Ovary (tissue), 10 donors: ENCODE measurements around the gene TOB1. TPM values are rescaled to one million over a fixed set of nuclear protein-coding genes. Genes with fewer than 3 reads are reported as not detected.

Experiments used
- DNase-seq, 5 donors: peaks; one replicate each; pipeline ENCODE4 v3.0.0-alpha.2; 2019 to 2020
- H3K27ac ChIP-seq, 2 donors: fragments of 200-600 bp; one replicate each; pipeline versions ENCODE4 v1.5.1 to v1.8.0; 2019 to 2022
- H3K27me3 ChIP-seq: fragments of 200-600 bp; one replicate; pipeline ENCODE4 v1.8.0; 2022
- H3K36me3 ChIP-seq: fragments of 200-600 bp; sonication (generic); one replicate; pipeline ENCODE4 v1.5.1; 2019
- H3K4me1 ChIP-seq: one replicate; pipeline ENCODE4 v1.8.1; 2013; ENCODE audit warnings: mild to moderate bottlenecking, moderate library complexity; ENCODE audit not compliant: insufficient read depth
- H3K4me3 ChIP-seq: fragments of 200-600 bp; sonication (generic); one replicate; pipeline ENCODE4 v1.5.1; 2017
- H3K9me3 ChIP-seq, 2 donors: fragments of 200-600 bp in 1 of 2; sonication (generic) in 1 of 2; one replicate each; pipeline versions ENCODE4 v1.5.1 to v1.8.1; 2013 to 2019; ENCODE audit warnings: mild to moderate bottlenecking in 1 of 2, moderate library complexity in 1 of 2
- EP300 ChIP-seq: sonication (generic); formaldehyde crosslinking; IDR thresholded peaks from one replicate; pipeline ENCODE4 v1.6.1; 2017; ENCODE audit warnings: antibody characterized with exemption
- POLR2A ChIP-seq: fragments of 450-650 bp; IDR thresholded peaks from one replicate; pipeline ENCODE4 v1.6.1; 2017; ENCODE audit warnings: antibody characterized with exemption, mild to moderate bottlenecking, moderate library complexity
- WGBS, 3 donors: extraction: QIAGEN DNeasy Blood & Tissue Kit in 1 of 3; methylation state at CpG; one replicate each; pipeline versions ENCODE4 v1.1.5 to v1.1.7; 2013 to 2017; 5-methylcytosine and 5-hydroxymethylcytosine counted together
- intact Hi-C, 4 donors: fragments of 100-400 bp; cut with DNase I; formaldehyde crosslinking; loops; one replicate each; pipeline versions ENCODE4 v1.11.0 to v1.15.1; 2022 to 2023
- long read RNA-seq, 3 donors: library from polyadenylated mRNA in 2 of 3; unstranded in 2 of 3; transcript quantifications; one replicate each; pipeline ENCODE4 v2.0.0 and lab custom pipeline, GENCODE V29; 2021 to 2026
- polyA plus RNA-seq, 2 donors: library from polyadenylated mRNA; stranded (reverse); fragments of 200-250 nt in 1 of 2; fragments of 350-450 nt in 1 of 2; fragmentation: Illumina TruSeq in 1 of 2; extraction: RNeasy Lipid Tissue Mini Kit (QIAGEN cat#74804) in 1 of 2; gene quantifications; one replicate each; pipeline ENCODE4 v1.2.3, GENCODE V29; 2013 to 2014
- total RNA-seq, 7 donors: library from RNA; depleted of rRNA in 2 of 7; stranded (reverse); fragments of >200 nt in 2 of 7; fragmentation: NEBNext Ultra II Directional in 3 of 7; extraction: Animal tissue kit (Norgen Biotek cat#: 25700) in 3 of 7; gene quantifications; one replicate each; pipeline versions ENCODE4 v1.1.0 to v1.2.4, GENCODE V29; 2016 to 2023
- TF ChIP-seq, protein P1 (sequence below), 3 donors: fragments of 450-650 bp in 2 of 3; fragments of 200-600 bp in 1 of 3; IDR thresholded peaks; one replicate each; pipeline versions ENCODE4 v1.5.1 to v1.8.0; 2016 to 2022; ENCODE audit warnings: antibody characterized with exemption in 3 of 3, mild to moderate bottlenecking in 1 of 3
- donor health status: DM: no; HTN: no; CAD: no; lungs with moderate emphysema.
- donor health status: DM: no; HTN: no; CAD: no.
- donor health status: Bipolar disorder and iron deficiency.
- donor health status: DM: yes; HTN: yes; CAD: no.
- donor health status: DM: no; HTN: no; CAD: no.
- donor health status: DM: yes; HTN: yes; CAD: no.

TOB1 gene, protein sequence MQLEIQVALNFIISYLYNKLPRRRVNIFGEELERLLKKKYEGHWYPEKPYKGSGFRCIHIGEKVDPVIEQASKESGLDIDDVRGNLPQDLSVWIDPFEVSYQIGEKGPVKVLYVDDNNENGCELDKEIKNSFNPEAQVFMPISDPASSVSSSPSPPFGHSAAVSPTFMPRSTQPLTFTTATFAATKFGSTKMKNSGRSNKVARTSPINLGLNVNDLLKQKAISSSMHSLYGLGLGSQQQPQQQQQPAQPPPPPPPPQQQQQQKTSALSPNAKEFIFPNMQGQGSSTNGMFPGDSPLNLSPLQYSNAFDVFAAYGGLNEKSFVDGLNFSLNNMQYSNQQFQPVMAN
- total RNA-seq: 100 to 1,000 TPM in 1 of 7 donors, 10 to 100 TPM in 6; 28.6 to 150 (median 79.2) TPM
- polyA plus RNA-seq: 10 to 100 TPM; 19.6 to 49.3 TPM
- long read RNA-seq, donor 1, transcript TOB1-202 (2 exons, 2,229 nt): major isoform, 41 of 115 reads
- long read RNA-seq, donor 1, partial matches to known transcripts: 74 of 115 reads
- long read RNA-seq, donor 1, other reads (novel, unspliced or antisense): 0 of 115 reads
- long read RNA-seq, donor 2, transcript TOB1-202 (2 exons, 2,229 nt): major isoform, 21 of 160 reads
- long read RNA-seq, donor 2, partial matches to known transcripts: 139 of 160 reads
- long read RNA-seq, donor 2, other reads (novel, unspliced or antisense): 0 of 160 reads
- long read RNA-seq, donor 3, transcript TOB1-202 (2 exons, 2,229 nt): major isoform, 56 of 62 reads
- long read RNA-seq, donor 3, partial matches to known transcripts: 0 of 62 reads
- long read RNA-seq, donor 3, other reads (novel, unspliced or antisense): 6 of 62 reads

GRCh38 chr17:50866261-50866949 lies at the start of gene TOB1:
TSS of gene TOB1 (minus strand) at chr17:50866354. CDS start at chr17:50864017, 2,337 bp downstream.
- peak within 1 kb of the TSS; percentile 98 for H3K27ac ChIP-seq
- peaks cover 2% of the 10 kb centered on the region for H3K4me1 ChIP-seq
- H3K4me3 ChIP-seq: peak within 1 kb of the TSS; percentile 99
- H3K27me3 ChIP-seq: no peaks in the 10 kb centered on the region
- TF ChIP-seq, protein P1, sequence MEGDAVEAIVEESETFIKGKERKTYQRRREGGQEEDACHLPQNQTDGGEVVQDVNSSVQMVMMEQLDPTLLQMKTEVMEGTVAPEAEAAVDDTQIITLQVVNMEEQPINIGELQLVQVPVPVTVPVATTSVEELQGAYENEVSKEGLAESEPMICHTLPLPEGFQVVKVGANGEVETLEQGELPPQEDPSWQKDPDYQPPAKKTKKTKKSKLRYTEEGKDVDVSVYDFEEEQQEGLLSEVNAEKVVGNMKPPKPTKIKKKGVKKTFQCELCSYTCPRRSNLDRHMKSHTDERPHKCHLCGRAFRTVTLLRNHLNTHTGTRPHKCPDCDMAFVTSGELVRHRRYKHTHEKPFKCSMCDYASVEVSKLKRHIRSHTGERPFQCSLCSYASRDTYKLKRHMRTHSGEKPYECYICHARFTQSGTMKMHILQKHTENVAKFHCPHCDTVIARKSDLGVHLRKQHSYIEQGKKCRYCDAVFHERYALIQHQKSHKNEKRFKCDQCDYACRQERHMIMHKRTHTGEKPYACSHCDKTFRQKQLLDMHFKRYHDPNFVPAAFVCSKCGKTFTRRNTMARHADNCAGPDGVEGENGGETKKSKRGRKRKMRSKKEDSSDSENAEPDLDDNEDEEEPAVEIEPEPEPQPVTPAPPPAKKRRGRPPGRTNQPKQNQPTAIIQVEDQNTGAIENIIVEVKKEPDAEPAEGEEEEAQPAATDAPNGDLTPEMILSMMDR (IDR thresholded peaks at IDR 0.05): no peak
- TF ChIP-seq EP300 (peak; percentile 35), POLR2A (peak; percentile 99)
- peak; percentile 98 to 99 (median 98) for DNase-seq
- WGBS, 3 donors: 1% methylated on average over 39 to 75 of the region's 75 CpGs
- H3K9me3 ChIP-seq: no peaks in the 10 kb centered on the region
- H3K36me3 ChIP-seq: no peaks in the 10 kb centered on the region
- intact Hi-C loops: loop anchor here in 2 of 4 donors (5.0 kb wide), 4 partner anchors 36 to 86 kb away; no protein-coding TSS in a partner anchor

DNA sequence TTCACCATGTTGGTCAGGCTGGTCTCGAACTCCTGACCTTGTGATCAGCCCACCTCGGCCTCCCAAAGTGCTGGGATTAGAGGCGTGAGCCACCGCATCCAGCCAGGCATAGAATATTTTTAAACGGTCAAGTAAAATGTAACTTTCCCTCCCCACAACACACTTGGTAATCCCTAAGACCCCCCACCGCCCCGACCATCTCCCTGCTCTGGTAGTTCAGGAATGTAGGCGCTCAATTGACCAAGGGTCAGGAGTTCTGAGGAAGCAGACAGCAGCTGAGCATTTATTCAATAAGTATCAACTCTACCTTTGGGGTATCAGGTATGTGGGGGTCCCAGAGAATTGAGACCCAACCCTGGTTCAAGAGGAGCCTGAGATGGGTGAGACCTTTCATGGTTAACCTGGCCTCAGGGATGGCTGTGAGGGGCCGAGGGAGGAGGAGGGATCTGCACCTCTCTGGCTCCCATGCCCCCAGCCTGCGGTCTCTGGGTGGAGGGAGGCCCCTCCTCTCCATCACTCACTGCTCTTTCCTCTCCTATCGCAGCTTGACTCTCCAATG lies 48.4 kb upstream of the TOB1 start:
- peaks cover 7% of the 10 kb centered on the region for H3K4me1 ChIP-seq
- TF ChIP-seq, protein P1 (IDR thresholded peaks at IDR 0.05): no peak
- no peak for TF ChIP-seq EP300
- no peak for TF ChIP-seq POLR2A
- H3K4me3 ChIP-seq: no peak overlapping the region
- H3K27ac ChIP-seq: no peak overlapping the region
- no peaks in the 10 kb centered on the region for H3K9me3 ChIP-seq
- 89 to 91% (median 90%) methylated on average over 11 of the region's 11 CpGs for WGBS, 3 donors
- DNase-seq: no peak
- no peaks in the 10 kb centered on the region for H3K27me3 ChIP-seq
- no peaks in the 10 kb centered on the region for H3K36me3 ChIP-seq
- intact Hi-C loops: no loop called here

GRCh38 chr17:50913120-50913519 lies 47.0 kb upstream of the TOB1 start:
- intact Hi-C loops: no loop called here
- peaks cover 1% of the 10 kb centered on the region for H3K4me1 ChIP-seq
- H3K27ac ChIP-seq: no peak overlapping the region
- H3K9me3 ChIP-seq: no peaks in the 10 kb centered on the region
- no peaks in the 10 kb centered on the region for H3K36me3 ChIP-seq
- no peaks in the 10 kb centered on the region for H3K27me3 ChIP-seq
- WGBS, 3 donors: 81 to 89% (median 82%) methylated on average over 2 of the region's 2 CpGs
- no peak for DNase-seq
- TF ChIP-seq, protein P1 (IDR thresholded peaks at IDR 0.05): no peak
- no peak overlapping the region for H3K4me3 ChIP-seq

- Histone ChIP-seq H3K36me3 (no peaks in the 10 kb centered on the region), H3K4me1 (no peaks in the 10 kb centered on the region), H3K27ac (no peak overlapping the region), H3K4me3 (no peak overlapping the region), H3K9me3 (no peaks in the 10 kb centered on the region), H3K27me3 (no peaks in the 10 kb centered on the region)
- no peak for DNase-seq
- WGBS, 3 donors: 71 to 85% (median 81%) methylated on average over 4 of the region's 4 CpGs
- intact Hi-C loops: no loop called here
- TF ChIP-seq POLR2A: no peak
- TF ChIP-seq EP300: no peak
- TF ChIP-seq, protein P1 (IDR thresholded peaks at IDR 0.05): no peak
Observed at GRCh38 chr17:50911890-50912289, 45.7 kb upstream of the TOB1 start.
